Forelimb muscle (tissue), 1 donor: ENCODE measurements around the gene JAK1. TPM values are rescaled to one million over a fixed set of nuclear protein-coding genes. Genes with fewer than 3 reads are reported as not detected.

Experiments
- DNase-seq: peaks from one replicate; pipeline ENCODE4 v3.0.0-alpha.2; 2013; ENCODE audit warnings: low read depth
- polyA plus RNA-seq: library from polyadenylated mRNA; unstranded; fragments of 120-200 nt; gene quantifications from one replicate; pipeline ENCODE4 v1.2.1, GENCODE V29; 2013; ENCODE audit not compliant: insufficient read length

Gene JAK1
- polyA plus RNA-seq, 1 donor = 58.3 TPM

DNA sequence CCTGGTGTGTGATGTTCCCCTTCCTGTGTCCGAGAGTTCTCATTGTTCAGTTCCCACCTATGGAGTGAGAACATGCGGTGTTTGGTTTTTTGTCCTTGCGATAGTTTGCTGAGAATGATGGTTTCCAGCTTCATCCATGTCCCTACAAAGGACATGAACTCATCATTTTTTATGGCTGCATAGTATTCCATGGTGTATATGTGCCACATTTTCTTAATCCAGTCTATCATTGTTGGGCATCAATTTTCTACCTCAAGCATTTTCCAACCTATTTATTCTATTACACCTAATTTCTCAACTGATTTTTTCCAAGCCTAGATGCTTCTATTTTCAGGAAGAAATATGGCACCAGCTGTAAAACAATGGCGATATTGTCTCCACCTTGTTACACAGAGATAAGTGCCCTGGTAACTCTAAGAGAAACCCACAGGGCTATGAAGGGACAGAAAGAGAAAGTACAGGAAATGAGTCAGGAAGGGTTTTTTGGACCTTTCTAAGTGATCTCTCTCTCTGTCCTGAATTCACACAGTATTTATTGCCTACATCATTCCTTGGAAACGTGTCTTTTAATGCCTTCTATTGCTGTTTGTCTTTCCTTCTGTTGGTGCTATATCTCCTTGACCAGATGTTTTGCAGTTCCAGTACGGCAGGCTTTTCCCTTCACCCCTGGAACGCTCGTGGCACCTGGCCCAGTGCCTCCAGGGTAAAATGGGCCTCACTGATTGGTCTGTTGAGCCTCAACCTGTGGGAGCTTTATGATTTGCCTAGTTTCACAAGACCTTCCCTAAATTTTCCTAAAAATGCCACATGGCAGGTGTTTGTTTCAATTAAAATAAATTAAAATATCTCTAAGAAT lies 14.6 kb upstream of the JAK1 start:
- no peak for DNase-seq

DNA sequence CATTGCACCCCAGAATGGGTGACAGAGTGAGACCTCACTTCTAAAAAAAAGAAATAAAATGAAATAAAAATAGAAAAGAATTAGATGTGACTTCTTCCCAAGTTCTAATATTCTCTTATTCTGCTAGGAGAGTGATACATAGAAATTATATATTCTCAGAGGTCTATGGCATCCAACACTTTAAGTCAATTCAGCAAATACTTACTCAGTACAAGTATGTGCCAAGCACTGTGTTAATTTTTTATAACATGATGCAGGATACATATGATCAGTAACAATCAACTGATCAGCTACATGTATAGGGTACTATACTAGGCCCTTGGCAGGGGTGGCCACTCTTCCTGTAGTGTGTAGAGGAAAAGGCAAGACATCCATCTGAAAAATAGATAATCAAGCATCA lies 13.0 kb upstream of the JAK1 start:
- DNase-seq = no peak

DNA sequence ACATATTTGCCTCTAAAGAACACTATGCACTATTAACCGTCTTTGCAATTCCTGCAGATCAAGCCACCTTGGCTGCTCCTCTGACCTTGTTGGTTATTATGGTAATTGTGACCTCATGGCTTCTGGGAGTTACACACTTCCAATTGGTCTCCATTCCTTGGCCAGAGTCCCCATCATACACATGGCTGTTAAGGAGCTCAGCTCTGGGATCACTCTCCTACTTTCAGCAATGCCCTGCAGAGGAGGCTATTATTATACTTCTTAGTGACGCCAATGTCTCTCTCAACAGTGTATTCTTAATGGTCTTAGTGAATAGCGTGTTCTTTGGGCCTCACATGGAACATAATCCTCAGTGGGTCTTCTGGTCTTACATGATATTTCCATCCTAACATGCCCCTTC lies 10.0 kb upstream of the JAK1 start:
- no peak for DNase-seq

DNA sequence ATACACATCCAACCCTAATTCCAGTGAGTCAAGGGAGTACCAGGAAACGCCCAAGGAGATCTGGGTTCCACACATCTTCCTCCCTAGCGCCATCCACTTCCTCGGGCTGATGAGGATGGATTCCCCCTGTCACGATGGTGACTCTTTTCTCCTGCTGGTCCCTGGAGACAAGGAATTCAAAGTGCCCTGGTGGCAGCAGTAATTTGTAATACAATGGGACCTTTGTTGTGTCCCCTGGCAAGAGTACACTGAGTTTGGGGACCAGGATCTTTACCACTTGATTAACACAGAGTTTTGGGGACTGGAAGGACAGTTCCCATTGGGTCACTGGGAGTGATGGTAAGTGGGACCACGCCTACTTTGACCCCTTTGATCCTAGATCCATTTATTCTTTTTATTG lies 9.4 kb upstream of the JAK1 start:
- no peak for DNase-seq

DNA sequence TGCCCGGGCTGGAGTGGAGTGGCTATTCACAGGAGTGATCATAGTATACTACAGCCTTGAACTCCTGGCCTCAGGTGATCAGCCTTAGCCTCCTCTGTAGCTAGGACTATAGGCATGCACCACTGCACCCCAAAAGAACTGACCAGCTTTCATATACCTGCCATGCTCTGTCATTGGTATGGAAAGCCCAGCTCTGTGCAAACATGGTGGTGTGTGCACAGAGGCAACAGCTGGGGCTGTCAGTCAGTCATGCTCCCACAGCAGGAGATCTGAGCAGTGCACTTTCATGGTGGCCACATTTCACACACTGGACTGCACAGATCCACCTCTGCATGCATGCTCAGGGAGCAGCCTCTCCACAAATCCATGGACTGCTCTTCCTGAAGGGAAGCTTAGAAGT lies 8.8 kb upstream of the JAK1 start:
- no peak for DNase-seq

DNA sequence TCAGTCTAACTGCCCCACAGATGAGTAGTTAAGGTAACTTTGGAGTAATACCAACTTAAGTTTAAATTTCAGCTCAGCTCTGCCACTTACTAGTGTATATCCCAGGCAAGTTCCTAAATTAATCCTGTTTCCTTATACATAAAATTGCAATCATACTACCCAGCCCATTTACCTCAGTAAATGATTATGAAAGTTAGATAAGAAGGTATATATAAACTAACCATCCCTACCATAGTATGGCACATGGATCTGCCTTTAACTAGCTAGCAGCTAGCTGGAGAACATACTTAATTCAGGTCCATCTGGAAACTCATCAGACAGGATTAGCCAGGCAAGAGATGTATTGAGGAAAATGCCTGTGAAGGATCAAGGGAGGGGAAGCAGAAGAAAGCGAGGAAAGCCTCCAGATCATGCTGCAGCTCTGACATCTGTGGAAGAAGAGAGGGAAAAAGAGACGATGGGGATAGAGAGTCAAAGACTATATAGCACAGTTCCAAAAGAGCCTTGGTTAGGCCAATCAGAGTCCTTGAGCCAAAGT lies 8.0 kb upstream of the JAK1 start:
- DNase-seq = no peak

DNA sequence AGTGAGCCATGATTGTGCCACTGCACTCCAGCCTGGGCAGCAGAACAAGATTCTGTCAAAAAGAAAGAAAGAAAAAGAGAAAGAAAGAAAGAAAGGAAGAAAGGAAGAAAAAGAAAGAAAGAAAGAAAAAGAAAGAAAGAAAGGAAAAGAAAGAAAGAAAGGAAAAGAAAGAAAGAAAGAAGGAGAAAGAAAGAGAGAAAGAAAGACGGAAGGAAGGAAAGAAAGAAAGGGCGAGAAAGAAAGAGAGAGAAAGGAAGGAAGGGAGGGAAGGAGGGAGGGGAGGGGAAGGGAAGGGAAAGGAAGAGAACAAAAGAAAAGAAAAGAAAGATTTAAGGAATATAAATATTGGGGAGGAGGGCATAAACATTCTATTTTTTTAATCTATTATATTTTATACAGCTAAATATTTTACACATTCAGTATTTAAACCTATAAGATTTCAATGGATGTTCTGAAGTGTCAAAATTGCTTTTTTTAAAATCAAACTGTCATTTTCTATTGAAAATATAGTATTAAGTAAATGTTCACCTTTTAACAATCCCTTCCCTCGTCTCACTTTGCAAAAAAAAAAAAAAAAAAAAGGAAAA lies 6.8 kb upstream of the JAK1 start:
- DNase-seq = no peak

DNA sequence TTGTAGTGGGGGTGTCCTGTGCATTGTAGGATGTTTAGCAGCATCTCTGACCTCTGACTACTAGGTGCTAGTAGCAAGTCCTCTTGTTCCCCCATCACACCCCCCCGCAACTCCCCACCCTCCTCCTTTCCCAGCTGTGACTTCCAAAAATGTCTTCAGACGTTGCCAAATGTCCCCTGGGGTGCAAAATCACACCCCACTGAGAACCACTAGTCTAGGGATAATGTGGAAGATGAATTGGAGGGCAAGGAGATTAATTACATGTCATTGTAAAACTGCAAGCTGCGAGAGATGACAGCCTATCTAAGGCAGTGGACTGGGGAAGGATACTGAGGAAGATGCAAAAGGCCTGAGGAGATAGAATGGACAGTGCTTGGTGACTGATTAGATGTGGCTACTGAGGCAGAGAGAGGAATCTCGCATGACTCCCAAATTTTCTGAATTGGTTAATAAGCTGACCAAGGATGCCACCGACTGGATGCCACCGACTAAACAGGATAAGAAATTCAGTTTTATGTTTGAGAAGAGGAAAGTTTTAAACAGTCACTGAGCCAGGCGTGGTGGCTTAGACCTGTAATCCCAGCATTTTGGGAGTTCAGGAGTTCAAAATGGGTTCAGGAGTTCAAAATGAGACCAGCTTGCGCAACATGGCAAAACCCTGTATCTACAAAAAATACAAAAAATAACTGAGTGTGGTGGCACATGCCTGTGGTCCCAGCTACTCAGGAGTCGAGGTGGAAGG lies 3.1 kb upstream of the JAK1 start:
- no peak for DNase-seq

DNA sequence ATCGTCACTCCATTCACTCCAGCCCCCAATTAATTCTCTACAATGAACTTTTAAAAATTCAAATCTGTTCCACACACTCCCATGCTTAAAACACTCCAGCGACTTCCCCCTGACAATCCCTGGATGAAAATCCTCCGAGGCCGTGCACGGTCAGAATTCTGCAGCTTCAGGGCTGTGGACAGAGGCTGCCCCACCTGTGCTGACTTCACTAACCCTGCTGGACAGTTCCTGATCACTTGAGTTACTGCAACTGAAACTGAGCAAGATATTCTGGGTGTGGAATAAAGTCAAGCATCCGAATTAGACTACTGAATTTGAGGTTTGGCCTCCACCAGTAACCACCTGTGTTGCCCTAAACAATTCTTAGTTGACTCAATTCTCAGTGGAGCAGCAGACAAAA lies 1.0 kb upstream of the JAK1 start:
- DNase-seq = no peak

DNA sequence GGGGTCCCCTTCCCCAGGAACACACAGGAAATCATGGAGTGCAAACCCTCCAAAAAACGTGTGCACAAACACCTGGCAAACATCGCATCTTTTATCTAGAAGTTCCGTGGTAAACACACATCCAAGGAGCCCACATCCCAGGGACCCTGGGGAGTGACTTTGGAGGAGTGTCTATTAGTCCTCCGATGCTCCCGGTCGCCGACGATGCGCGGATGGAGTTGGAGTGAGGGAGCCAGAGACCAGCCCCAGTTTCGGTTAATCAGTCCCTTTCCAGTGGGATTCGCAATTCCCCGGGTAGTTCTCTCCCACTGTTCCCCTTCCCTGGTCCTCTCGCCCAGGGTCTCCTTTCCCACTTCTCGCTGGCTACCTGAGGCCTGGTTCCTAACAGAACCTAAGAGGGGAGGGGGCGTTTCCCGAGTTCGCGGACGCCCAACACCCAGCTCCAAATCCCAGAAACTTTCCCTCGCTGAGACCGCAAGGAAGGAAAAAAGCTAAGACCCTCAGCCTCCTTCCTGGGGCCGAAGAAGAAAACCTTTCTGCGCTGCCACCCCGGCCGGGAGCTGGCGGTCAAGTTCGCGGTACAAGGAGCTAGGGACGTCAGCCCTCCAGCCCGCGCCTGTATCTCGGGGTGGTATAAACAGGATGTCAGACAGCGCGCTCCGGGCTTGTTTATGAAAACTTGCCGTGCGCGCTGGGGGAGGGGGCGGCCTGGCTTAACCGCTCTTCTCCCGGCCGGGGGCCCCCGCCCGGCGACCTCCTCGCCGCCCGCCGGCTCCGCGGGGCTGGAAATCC lies 787 bp downstream of the JAK1 start:
- DNase-seq = no peak

DNA sequence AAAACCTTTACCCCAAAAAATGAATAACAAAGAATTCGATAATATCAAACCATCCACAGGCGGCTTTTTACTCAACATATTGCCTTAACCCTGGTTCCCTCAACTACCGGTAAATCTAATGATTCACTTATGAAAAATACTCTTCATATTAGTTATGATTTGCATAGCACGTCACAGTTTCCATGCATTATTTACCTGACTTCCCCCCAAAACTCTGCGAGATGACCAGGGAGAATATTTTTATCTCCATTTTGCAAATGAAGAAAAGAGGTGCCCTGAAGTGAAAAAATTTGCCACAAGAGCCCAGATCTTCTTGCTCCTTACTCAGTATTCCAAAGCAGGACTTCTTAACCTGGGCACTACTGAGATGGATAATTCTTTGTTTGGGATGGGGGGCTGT lies 2.9 kb downstream of the JAK1 start:
- DNase-seq = no peak

DNA sequence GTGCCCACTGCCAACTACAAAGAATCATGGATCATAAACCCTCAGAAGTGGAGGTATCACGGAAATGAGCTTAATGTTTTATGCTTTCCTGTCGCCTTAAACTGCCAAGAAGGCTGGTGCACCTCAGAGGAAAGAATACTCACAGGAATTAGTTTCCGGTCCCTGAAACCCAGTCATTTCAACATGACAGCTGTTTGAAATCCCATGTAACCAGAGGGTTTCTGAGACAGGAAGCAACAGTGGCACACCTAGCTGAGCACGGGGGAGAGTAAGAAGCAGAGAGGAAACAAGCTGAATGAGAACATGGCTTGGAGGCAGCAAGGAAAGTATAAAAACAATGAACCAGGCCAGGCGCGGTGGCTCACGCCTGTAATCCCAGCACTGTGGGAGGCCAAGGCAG lies 3.9 kb downstream of the JAK1 start:
- no peak for DNase-seq

DNA sequence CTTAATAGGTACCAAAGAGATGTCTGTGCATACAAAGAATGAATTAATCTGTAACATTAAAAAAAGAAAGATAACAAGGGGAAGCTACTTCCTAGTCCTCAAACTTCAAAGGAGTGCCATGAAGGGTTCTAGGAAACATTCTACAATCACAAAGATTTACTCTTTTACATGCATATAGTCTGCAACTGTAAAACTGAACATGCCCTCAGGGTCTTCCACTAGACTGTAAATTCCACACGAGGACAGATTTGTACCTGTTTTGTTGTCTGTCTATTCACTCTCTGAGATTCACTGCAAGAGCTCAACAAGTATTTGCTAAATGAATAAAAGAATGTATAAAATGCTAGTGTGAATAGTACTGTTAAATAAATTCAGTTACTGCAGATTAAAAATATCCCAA lies 4.4 kb downstream of the JAK1 start:
- DNase-seq = no peak

DNA sequence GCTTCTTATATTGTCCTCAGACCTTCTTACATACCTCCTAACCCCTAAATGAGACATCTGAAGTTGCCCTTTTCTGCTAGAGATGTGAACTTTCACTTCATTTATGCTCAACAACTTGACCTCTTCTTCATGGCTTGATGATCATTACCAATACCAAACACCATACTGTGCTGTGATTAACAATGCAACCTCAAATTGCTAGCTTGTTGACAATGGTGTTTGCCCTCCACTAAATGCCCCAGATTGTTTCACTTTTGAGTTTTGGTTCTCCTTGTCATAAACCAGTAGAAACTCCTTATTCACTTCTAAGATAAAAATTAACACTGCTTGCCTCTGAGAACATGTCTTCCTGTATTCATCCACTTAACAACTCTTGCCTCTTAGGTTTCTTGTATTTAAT lies 5.6 kb downstream of the JAK1 start:
- DNase-seq = no peak

DNA sequence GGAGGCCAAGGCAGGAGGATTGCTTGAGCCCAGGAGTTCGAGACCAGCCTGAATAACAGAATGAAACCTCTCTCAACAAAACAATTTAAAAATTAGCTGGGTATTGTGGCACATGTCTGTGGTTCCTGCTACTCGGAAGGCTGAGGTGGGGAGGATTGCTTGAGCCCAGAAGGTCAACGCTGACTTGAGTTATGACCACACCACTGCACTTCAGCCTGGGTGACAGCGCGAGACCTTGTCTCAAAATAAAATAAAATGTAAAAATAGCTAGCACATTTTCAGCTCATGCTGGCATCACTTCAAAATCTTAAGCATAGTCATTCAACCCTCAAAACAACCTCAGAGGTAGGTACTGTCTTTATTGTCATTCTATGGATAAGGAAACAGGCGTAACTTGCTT lies 6.4 kb downstream of the JAK1 start:
- DNase-seq = no peak

DNA sequence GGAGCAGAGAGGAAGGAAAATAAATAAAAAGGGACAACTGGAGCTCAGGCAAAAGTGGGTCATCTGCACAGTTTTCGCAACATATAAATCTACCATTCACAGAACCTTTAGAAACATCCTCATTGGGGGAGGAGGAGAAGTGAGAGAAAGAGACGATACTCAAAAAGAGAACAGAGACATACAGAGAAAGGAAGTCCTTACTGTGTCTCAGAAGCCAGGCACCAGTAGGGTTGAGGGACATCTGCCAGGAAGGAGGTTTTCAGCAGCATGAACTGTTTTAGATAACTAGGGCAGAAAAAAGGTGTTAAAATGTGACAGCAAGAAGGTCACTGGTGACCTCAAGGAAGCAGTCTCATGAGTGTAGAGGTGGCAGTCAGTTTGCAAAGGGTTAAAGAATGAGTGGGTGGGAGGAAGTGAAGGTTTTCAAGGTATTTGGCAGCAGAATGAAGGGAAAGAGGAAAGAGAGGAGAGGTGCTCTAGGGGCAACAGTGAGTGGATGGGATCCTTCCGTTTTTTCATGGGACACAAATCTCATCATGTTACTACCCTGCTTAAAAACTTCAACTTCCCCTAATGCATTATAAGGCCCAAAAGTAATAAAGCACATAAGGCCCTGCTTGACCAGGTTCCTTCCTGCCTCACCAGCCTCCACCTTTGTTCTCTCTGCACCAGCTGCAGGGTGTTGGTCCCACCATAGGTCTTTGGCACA lies 9.5 kb downstream of the JAK1 start:
- no peak for DNase-seq

DNA sequence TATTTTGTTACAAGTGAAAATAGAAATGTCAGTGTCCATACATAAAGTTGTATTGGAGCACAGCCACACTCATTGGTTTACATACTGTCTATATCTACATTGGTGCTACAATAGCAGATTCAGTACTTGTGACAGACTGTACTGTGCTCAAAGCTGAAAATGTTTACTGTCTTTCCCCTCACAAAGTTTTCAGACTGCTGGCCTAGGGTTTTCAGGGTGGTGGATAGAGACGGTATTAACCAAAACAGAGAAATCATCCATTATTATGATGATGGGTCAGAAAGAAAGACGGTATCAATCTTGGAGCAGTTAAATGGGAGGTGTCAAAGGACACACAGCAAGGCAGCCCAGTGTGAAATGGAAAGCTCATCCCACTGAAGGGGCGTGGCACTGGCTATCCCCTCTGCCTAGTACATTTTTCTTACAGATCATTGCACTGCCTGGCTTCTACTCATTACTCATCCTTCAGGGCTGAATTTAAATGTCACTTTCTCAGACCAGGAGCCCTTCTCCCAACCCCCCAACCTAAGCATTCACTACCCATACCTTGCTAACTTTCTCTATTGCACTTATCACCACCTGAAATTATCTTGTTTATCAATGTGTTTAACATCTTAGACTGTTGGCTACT lies 10.2 kb downstream of the JAK1 start:
- DNase-seq = no peak

DNA sequence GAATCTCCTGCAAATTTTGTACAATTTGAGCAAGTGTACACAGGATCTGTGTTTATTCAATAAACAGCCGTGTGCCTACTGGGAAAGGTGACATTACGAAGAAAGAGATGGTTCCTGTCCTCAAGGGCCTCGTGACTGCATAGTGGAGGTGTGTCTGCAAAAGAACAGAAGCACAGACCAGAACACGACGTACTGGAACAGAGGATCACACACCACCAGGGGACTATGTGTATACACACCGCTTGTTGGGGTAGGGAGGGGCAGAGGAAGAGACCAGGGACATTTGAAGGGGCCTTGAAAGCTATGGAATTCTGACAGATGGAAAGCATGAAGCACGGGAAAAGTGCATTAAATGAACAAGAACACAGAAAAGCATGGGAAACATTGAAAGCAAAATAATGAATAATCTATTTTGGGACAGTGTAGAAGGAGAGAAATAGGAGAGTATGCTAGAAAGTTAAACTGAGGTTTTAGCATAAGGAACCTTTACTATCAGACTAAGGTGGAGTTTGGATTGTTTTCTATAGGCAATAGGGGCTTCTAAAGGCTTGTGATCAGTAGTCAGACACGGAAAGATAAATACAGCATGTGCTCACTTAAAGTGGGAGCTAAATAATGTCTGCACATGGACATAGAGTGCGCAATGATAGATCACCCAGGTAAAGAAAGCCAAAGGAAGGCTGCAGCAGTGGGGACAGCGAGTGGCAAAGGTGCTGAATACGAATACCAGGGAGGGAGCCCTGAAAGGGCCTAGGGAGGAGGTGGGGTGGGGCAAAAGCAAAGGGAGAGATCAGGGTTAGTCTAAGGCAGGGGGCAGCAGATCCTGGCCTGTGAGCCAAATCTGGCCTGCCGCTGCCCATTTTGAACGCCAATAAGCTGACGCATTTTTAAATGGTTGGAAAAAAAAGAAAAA lies 11.0 kb downstream of the JAK1 start:
- DNase-seq = no peak

DNA sequence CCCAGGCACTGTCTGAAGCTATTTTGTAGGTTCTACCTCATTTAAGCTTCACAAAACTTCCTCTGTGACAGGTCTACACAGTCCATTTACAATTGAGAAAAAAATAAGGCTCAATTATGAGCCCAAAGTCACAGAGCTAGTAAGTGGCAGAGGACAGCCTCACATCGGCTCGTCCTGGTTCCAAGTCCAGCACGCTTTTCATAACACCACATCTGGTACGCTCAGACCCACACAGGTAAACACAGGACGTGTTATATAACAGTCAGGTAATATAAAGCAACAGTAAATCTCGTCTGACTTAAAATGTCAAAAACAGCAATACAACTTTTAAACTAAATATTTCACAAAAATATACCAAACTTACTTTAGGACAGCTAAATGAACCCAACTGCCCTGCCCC lies 13.1 kb downstream of the JAK1 start:
- DNase-seq = no peak
